HepG2 (cell line): ENCODE data around the gene TACO1. TPM values are rescaled to one million over a fixed set of nuclear protein-coding genes. Genes with fewer than 3 reads are reported as not detected.

Experiments
- AHR ChIP-seq: IDR thresholded peaks from 2 replicates; pipeline ENCODE4 v1.6.1; 2018; ENCODE audit warnings: missing genetic modification reagents, missing compliant biosample characterization
- EED ChIP-seq: sonication (generic); formaldehyde crosslinking; IDR thresholded peaks from 2 replicates; pipeline ENCODE4 v1.5.0; 2020; ENCODE audit warnings: mild to moderate bottlenecking, missing genetic modification reagents
- GATA4 ChIP-seq: sonication (generic); IDR thresholded peaks from 2 replicates; pipeline ENCODE4 v1.6.1; 2016; ENCODE audit warnings: antibody characterized with exemption, low read depth, borderline replicate concordance
- GFI1 ChIP-seq: sonication (generic); formaldehyde crosslinking; IDR thresholded peaks from 2 replicates; pipeline ENCODE4 v1.5.0; 2020; ENCODE audit warnings: missing genetic modification reagents, mild to moderate bottlenecking, borderline replicate concordance
- GLI4 ChIP-seq: sonication (generic); formaldehyde crosslinking; IDR thresholded peaks from 2 replicates; pipeline ENCODE4 v1.5.1; 2020; ENCODE audit warnings: missing genetic modification reagents, mild to moderate bottlenecking, moderate library complexity, borderline replicate concordance
- GTF2F1 ChIP-seq: fragments of 150-350 bp; IDR thresholded peaks from 2 replicates; pipeline ENCODE4 v1.6.1; 2014; ENCODE audit warnings: low read length
- HHEX ChIP-seq: IDR thresholded peaks from 2 replicates; pipeline ENCODE4 v1.6.1; 2016; ENCODE audit warnings: control low read depth
- HMG20A ChIP-seq: IDR thresholded peaks from 2 replicates; pipeline ENCODE4 v1.6.1; 2016; ENCODE audit warnings: borderline replicate concordance
- HNF4A ChIP-seq: sonication (generic); formaldehyde crosslinking; IDR thresholded peaks from 2 replicates; pipeline ENCODE4 v1.4.0; 2020; ENCODE audit warnings: missing genetic modification reagents
- HNRNPK ChIP-seq: fragments of 200-400 bp; formaldehyde crosslinking; IDR thresholded peaks from 2 replicates; pipeline ENCODE4 v1.6.1; 2018; ENCODE audit warnings: low read length, low read depth, moderate library complexity, mild to moderate bottlenecking; ENCODE audit not compliant: poor library complexity, severe bottlenecking
- MAF1 ChIP-seq: sonication (generic); formaldehyde crosslinking; IDR thresholded peaks from 2 replicates; pipeline ENCODE4 v1.5.0; 2020; ENCODE audit warnings: missing genetic modification reagents, borderline replicate concordance
- MYC ChIP-seq: sonication (generic); formaldehyde crosslinking; IDR thresholded peaks from 2 replicates; pipeline ENCODE4 v1.9.0; 2021; ENCODE audit warnings: missing genetic modification reagents, borderline replicate concordance
- PPARG ChIP-seq: conservative IDR thresholded peaks from 2 replicates; pipeline ENCODE4 v1.6.1; 2016; ENCODE audit warnings: missing biosample characterization, missing genetic modification reagents
- SKI ChIP-seq: fragments of 450-650 bp; IDR thresholded peaks from one replicate; pipeline ENCODE4 v1.6.1; 2018; ENCODE audit warnings: mild to moderate bottlenecking; ENCODE audit not compliant: partially characterized antibody
- TFAP4 ChIP-seq: sonication (generic); IDR thresholded peaks from 2 replicates; pipeline ENCODE4 v1.6.1; 2016; ENCODE audit warnings: low read depth, borderline replicate concordance
- ZBTB2 ChIP-seq: sonication (generic); formaldehyde crosslinking; IDR thresholded peaks from 2 replicates; pipeline ENCODE4 v1.8.0; 2022; ENCODE audit warnings: low read depth, missing genetic modification reagents
- ZBTB26 ChIP-seq: IDR thresholded peaks from 2 replicates; pipeline ENCODE4 v1.6.1; 2016; ENCODE audit warnings: missing compliant biosample characterization, missing genetic modification reagents, borderline replicate concordance
- ZFP36 ChIP-seq: fragments of 150-350 bp; IDR thresholded peaks from 2 replicates; pipeline ENCODE4 v1.6.1; 2018; ENCODE audit warnings: borderline replicate concordance, low read length, low read depth; ENCODE audit not compliant: partially characterized antibody
- ZMYM2 ChIP-seq: sonication (generic); formaldehyde crosslinking; IDR thresholded peaks from 2 replicates; pipeline ENCODE4 v1.8.0; 2022; ENCODE audit warnings: mild to moderate bottlenecking, missing genetic modification reagents
- ZNF138 ChIP-seq: sonication (generic); formaldehyde crosslinking; IDR thresholded peaks from 2 replicates; pipeline ENCODE4 v1.5.0; 2020; ENCODE audit warnings: mild to moderate bottlenecking, low read depth, missing genetic modification reagents
- ZNF18 ChIP-seq: sonication (generic); formaldehyde crosslinking; IDR thresholded peaks from 2 replicates; pipeline ENCODE4 v1.8.0; 2022; ENCODE audit warnings: mild to moderate bottlenecking, missing genetic modification reagents; ENCODE audit not compliant: insufficient replicate concordance
- ZNF251 ChIP-seq: sonication (generic); formaldehyde crosslinking; IDR thresholded peaks from 2 replicates; pipeline ENCODE4 v1.9.0; 2021; ENCODE audit warnings: mild to moderate bottlenecking, missing genetic modification reagents
- ZNF263 ChIP-seq: sonication (generic); formaldehyde crosslinking; IDR thresholded peaks from 2 replicates; pipeline ENCODE4 v1.4.0; 2020; ENCODE audit warnings: missing genetic modification reagents
- ZNF264 ChIP-seq: sonication (generic); formaldehyde crosslinking; IDR thresholded peaks from 2 replicates; pipeline ENCODE4 v1.4.0; 2020; ENCODE audit warnings: missing genetic modification reagents
- ZNF34 ChIP-seq: sonication (generic); formaldehyde crosslinking; IDR thresholded peaks from 2 replicates; pipeline ENCODE4 v1.4.0; 2020; ENCODE audit warnings: mild to moderate bottlenecking, missing genetic modification reagents, borderline replicate concordance
- ZNF577 ChIP-seq: sonication (generic); formaldehyde crosslinking; IDR thresholded peaks from 2 replicates; pipeline ENCODE4 v1.4.0; 2020; ENCODE audit warnings: mild to moderate bottlenecking, low read depth, missing genetic modification reagents, borderline replicate concordance
- ZNF607 ChIP-seq: sonication (generic); formaldehyde crosslinking; IDR thresholded peaks from 2 replicates; pipeline ENCODE4 v1.5.1; 2020; ENCODE audit warnings: missing genetic modification reagents, mild to moderate bottlenecking, borderline replicate concordance
- ZNF883 ChIP-seq: sonication (generic); formaldehyde crosslinking; IDR thresholded peaks from 2 replicates; pipeline ENCODE4 v1.5.1; 2020; ENCODE audit warnings: mild to moderate bottlenecking, missing genetic modification reagents; ENCODE audit errors: not compliant biosample characterization
- polyA plus RNA-seq, 8 experiments: library from polyadenylated mRNA; depleted of rRNA in 3 of 8; stranded (reverse) in 7 of 8; unstranded in 1 of 8; fragments of >200 nt; fragmentation: Illumina TruSeq in 4 of 8; extraction: Trizol in 4 of 8; gene quantifications; 2 replicates each; pipeline versions ENCODE4 v1.2.1 to v1.2.3, GENCODE V29; 2011 to 2016; ENCODE audit warnings: low read depth in 4 of 8, missing spikeins in 1 of 8, mixed read lengths in 1 of 8; ENCODE audit not compliant: insufficient read depth in 1 of 8
- total RNA-seq, 5 experiments: library from RNA; depleted of rRNA; stranded (reverse); fragments of >200 nt; fragmentation: Illumina TruSeq; extraction: Trizol; gene quantifications; 2 replicates each; pipeline ENCODE4 v1.2.3, GENCODE V29; 2016; ENCODE audit warnings: low read depth in 1 of 5

The TACO1 gene
- total and polyA plus RNA-seq, 2 of the 13 experiments (the other 11 are each of a cell fraction or from before 2014, with no cell fraction given): 34.7 to 53.6 TPM

GRCh38 chr17:63579633-63580032 is 21.1 kb upstream of the TACO1 start (continued):
- peak; percentile 55; the same call in 1 of the 2 replicates for TF ChIP-seq ZBTB26 (CRISPR knock-in tag)
- TF ChIP-seq GFI1 (CRISPR knock-in tag): no peak
- no peak for TF ChIP-seq GLI4 (CRISPR knock-in tag)
- no peak for TF ChIP-seq AHR (CRISPR knock-in tag)
- TF ChIP-seq ZNF577: no peak
- no peak for TF ChIP-seq ZBTB2 (CRISPR knock-in tag)
- no peak for TF ChIP-seq PPARG (CRISPR knock-in tag)
- no peak for TF ChIP-seq ZNF138 (CRISPR knock-in tag)
- TF ChIP-seq ZNF18 (CRISPR knock-in tag): no peak
- peak; percentile 22; the same call in 1 of the 2 replicates for TF ChIP-seq HMG20A (CRISPR knock-in tag)
- peak; percentile 43 for TF ChIP-seq ZNF883 (CRISPR knock-in tag)
- no peak for TF ChIP-seq EED (CRISPR knock-in tag)
- no peak for TF ChIP-seq HNRNPK
- no peak for TF ChIP-seq SKI
- TF ChIP-seq ZFP36: no peak
- no peak for TF ChIP-seq GTF2F1
- 0 out of 2 replicates have a peak, but pooled peaks have one; percentile 13 for TF ChIP-seq ZNF263
- no peak for TF ChIP-seq ZMYM2
- TF ChIP-seq MAF1: no peak
- peak; percentile 95 for TF ChIP-seq TFAP4
- TF ChIP-seq MYC (CRISPR knock-in tag): peak; percentile 70; the same call in 1 of the 2 replicates
- no peak for TF ChIP-seq GATA4
- TF ChIP-seq ZNF34 (CRISPR knock-in tag): no peak
- no peak for TF ChIP-seq ZNF251 (CRISPR knock-in tag)
- TF ChIP-seq ZNF607: no peak
- TF ChIP-seq ZNF264: no peak
- peak; percentile 84 for TF ChIP-seq HNF4A (CRISPR knock-in tag)
- TF ChIP-seq HHEX: no peak
